Trophoblast cell (in vitro differentiated cells and primary cell): Measurements from ENCODE around the gene BAG5.

Experiments used
- DNase-seq, 2 donors: peaks; one replicate each; pipeline ENCODE4 v3.0.0-alpha.2; 2016
- H2AFZ ChIP-seq: 2 replicates; pipeline ENCODE4 v1.6.1; 2013; ENCODE audit warnings: low read length, moderate library complexity, mild to moderate bottlenecking; ENCODE audit not compliant: insufficient read depth, poor library complexity
- H2AK5ac ChIP-seq: 2 replicates; pipeline ENCODE4 v1.6.1; 2013; ENCODE audit warnings: mild to moderate bottlenecking, low read length
- H2BK120ac ChIP-seq: 2 replicates; pipeline ENCODE4 v1.6.1; 2013; ENCODE audit warnings: low read length, mild to moderate bottlenecking, moderate library complexity; ENCODE audit not compliant: insufficient read depth, poor library complexity
- H2BK12ac ChIP-seq: 2 replicates; pipeline ENCODE4 v1.6.1; 2013; ENCODE audit warnings: mild to moderate bottlenecking, low read length, moderate library complexity
- H2BK5ac ChIP-seq: 2 replicates; pipeline ENCODE4 v1.6.1; 2013; ENCODE audit warnings: low read length, low read depth, moderate library complexity, mild to moderate bottlenecking; ENCODE audit not compliant: poor library complexity
- H3K14ac ChIP-seq: 2 replicates; pipeline ENCODE4 v1.6.1; 2013; ENCODE audit warnings: mild to moderate bottlenecking, low read length
- H3K18ac ChIP-seq: 2 replicates; pipeline ENCODE4 v1.6.1; 2013; ENCODE audit warnings: mild to moderate bottlenecking, low read length
- H3K23ac ChIP-seq: 2 replicates; pipeline ENCODE4 v1.6.1; 2013; ENCODE audit warnings: low read length
- H3K27ac ChIP-seq: 2 replicates; pipeline ENCODE4 v1.5.1; 2013; ENCODE audit warnings: low read depth, mild to moderate bottlenecking, inconsistent platforms, low read length, moderate library complexity
- H3K27me3 ChIP-seq: 2 replicates; pipeline ENCODE4 v1.6.1; 2013; ENCODE audit warnings: inconsistent platforms, mild to moderate bottlenecking, low read length, moderate library complexity; ENCODE audit not compliant: insufficient read depth
- H3K36me3 ChIP-seq, 2 experiments: 1 replicate in 1 of 2; 2 replicates in 1 of 2; pipeline ENCODE4 v1.6.1; 2013; ENCODE audit warnings: low read length in 2 of 2, mild to moderate bottlenecking in 2 of 2, moderate library complexity in 1 of 2; ENCODE audit not compliant: insufficient read depth in 2 of 2, control insufficient read depth in 1 of 2
- H3K4ac ChIP-seq: 2 replicates; pipeline ENCODE4 v1.6.1; 2013; ENCODE audit warnings: low read depth, mild to moderate bottlenecking, low read length, moderate library complexity
- H3K4me1 ChIP-seq, 2 experiments: 1 replicate in 1 of 2; 2 replicates in 1 of 2; pipeline ENCODE4 v1.6.1; 2013; ENCODE audit warnings: low read length in 2 of 2, mild to moderate bottlenecking in 2 of 2, moderate library complexity in 1 of 2; ENCODE audit not compliant: insufficient read depth in 2 of 2, control insufficient read depth in 1 of 2
- H3K4me2 ChIP-seq: 2 replicates; pipeline ENCODE4 v1.6.1; 2013; ENCODE audit warnings: inconsistent platforms, mild to moderate bottlenecking, low read length, moderate library complexity
- H3K4me3 ChIP-seq: 2 replicates; pipeline ENCODE4 v1.5.1; 2013; ENCODE audit warnings: mild to moderate bottlenecking, low read depth, low read length, inconsistent platforms
- H3K79me1 ChIP-seq: one replicate; pipeline ENCODE4 v1.6.1; 2013; ENCODE audit warnings: low read length
- H3K79me2 ChIP-seq: 2 replicates; pipeline ENCODE4 v1.6.1; 2013; ENCODE audit warnings: low read length, mild to moderate bottlenecking; ENCODE audit not compliant: control insufficient read depth, insufficient read depth, poor library complexity
- H3K9ac ChIP-seq: 2 replicates; pipeline ENCODE4 v1.6.1; 2013; ENCODE audit warnings: mild to moderate bottlenecking, low read length
- H3K9me3 ChIP-seq: 2 replicates; pipeline ENCODE4 v1.6.1; 2013; ENCODE audit warnings: low read depth, mild to moderate bottlenecking, control low read depth, inconsistent platforms, low read length; ENCODE audit not compliant: insufficient read depth
- H4K12ac ChIP-seq: 2 replicates; pipeline ENCODE4 v1.6.1; 2013; ENCODE audit warnings: low read depth, mild to moderate bottlenecking, low read length, moderate library complexity
- H4K8ac ChIP-seq: 2 replicates; pipeline ENCODE4 v1.6.1; 2013; ENCODE audit warnings: low read depth, mild to moderate bottlenecking, low read length, moderate library complexity
- H4K91ac ChIP-seq: one replicate; pipeline ENCODE4 v1.6.1; 2013; ENCODE audit warnings: low read depth, mild to moderate bottlenecking, low read length, moderate library complexity
- WGBS: extraction: QIAGEN DNeasy Blood & Tissue Kit; methylation state at CpG from one replicate; pipeline ENCODE4 v1.1.7; 2013; ENCODE audit warnings: missing lambda C conversion rate; ENCODE audit not compliant: insufficient read length, insufficient coverage; ENCODE audit errors: extremely low coverage; 5-methylcytosine and 5-hydroxymethylcytosine counted together

The BAG5 gene

GRCh38 chr14:103537175-103537990, 25.1 kb downstream of the BAG5 start:
- H3K27me3 ChIP-seq = no peaks in the 10 kb centered on the region
- H3K23ac ChIP-seq = no peak overlapping the region
- no peak overlapping the region for H2BK12ac ChIP-seq
- H3K9me3 ChIP-seq = no peaks in the 10 kb centered on the region
- H4K12ac ChIP-seq = no peak overlapping the region
- H4K8ac ChIP-seq = no peak overlapping the region
- no peak overlapping the region for H3K4ac ChIP-seq
- H2AK5ac ChIP-seq = no peak overlapping the region
- no peak overlapping the region for H2BK120ac ChIP-seq
- H3K79me1 ChIP-seq = no peaks in the 10 kb centered on the region
- H3K14ac ChIP-seq = no peak overlapping the region
- H2BK5ac ChIP-seq = no peak overlapping the region
- WGBS = no CpG with 5 or more reads among the region's 18 CpGs
- H3K9ac ChIP-seq = no peak overlapping the region
- no peak overlapping the region for H4K91ac ChIP-seq
- no peak overlapping the region for H3K4me2 ChIP-seq
- H3K18ac ChIP-seq = no peak overlapping the region
- no peaks in the 10 kb centered on the region for H3K79me2 ChIP-seq
- H3K27ac ChIP-seq = no peak overlapping the region
- H3K4me1 ChIP-seq = no peaks in the 10 kb centered on the region
- DNase-seq = no peak
- H3K4me3 ChIP-seq = no peak overlapping the region
- H3K36me3 ChIP-seq = peaks cover 8 to 17% of the 10 kb centered on the region in 2 experiments
- no peak overlapping the region for H2AFZ ChIP-seq

GRCh38 chr14:103536693-103537092, 25.8 kb downstream of the BAG5 start:
- DNase-seq = no peak
- Histone ChIP-seq H3K14ac (no peak overlapping the region), H3K36me3 (peaks cover 10 to 17% of the 10 kb centered on the region in 2 experiments), H4K8ac (no peak overlapping the region), H3K4me2 (no peak overlapping the region), H3K79me2 (no peaks in the 10 kb centered on the region), H3K4me3 (no peak overlapping the region), H2AFZ (no peak overlapping the region), H2BK120ac (no peak overlapping the region), H3K4me1 (no peaks in the 10 kb centered on the region), H2AK5ac (no peak overlapping the region), H3K27ac (no peak overlapping the region), H3K9me3 (no peaks in the 10 kb centered on the region), H4K91ac (no peak overlapping the region), H3K23ac (no peak overlapping the region), H2BK5ac (no peak overlapping the region), H3K9ac (no peak overlapping the region), H4K12ac (no peak overlapping the region), H3K27me3 (no peaks in the 10 kb centered on the region), H3K18ac (no peak overlapping the region), H3K4ac (no peak overlapping the region), H3K79me1 (no peaks in the 10 kb centered on the region), H2BK12ac (no peak overlapping the region)
- no CpG with 5 or more reads among the region's 9 CpGs for WGBS

GRCh38 chr14:103535891-103536565, 26.4 kb downstream of the BAG5 start:
- H3K4me2 ChIP-seq = no peak overlapping the region
- H3K9ac ChIP-seq = no peak overlapping the region
- no peak overlapping the region for H2BK120ac ChIP-seq
- no peak overlapping the region for H3K27ac ChIP-seq
- H4K8ac ChIP-seq = no peak overlapping the region
- no peaks in the 10 kb centered on the region for H3K4me1 ChIP-seq
- H3K18ac ChIP-seq = no peak overlapping the region
- H2AFZ ChIP-seq = no peak overlapping the region
- no peaks in the 10 kb centered on the region for H3K27me3 ChIP-seq
- no peaks in the 10 kb centered on the region for H3K79me1 ChIP-seq
- peaks cover 10 to 17% of the 10 kb centered on the region in 2 experiments for H3K36me3 ChIP-seq
- no peak overlapping the region for H3K14ac ChIP-seq
- H4K91ac ChIP-seq = no peak overlapping the region
- no peak overlapping the region for H3K23ac ChIP-seq
- WGBS = no CpG with 5 or more reads among the region's 11 CpGs
- no peak overlapping the region for H2AK5ac ChIP-seq
- no peak for DNase-seq
- no peaks in the 10 kb centered on the region for H3K9me3 ChIP-seq
- no peak overlapping the region for H3K4me3 ChIP-seq
- H2BK5ac ChIP-seq = no peak overlapping the region
- no peaks in the 10 kb centered on the region for H3K79me2 ChIP-seq
- no peak overlapping the region for H2BK12ac ChIP-seq
- H3K4ac ChIP-seq = no peak overlapping the region
- H4K12ac ChIP-seq = no peak overlapping the region

GRCh38 chr14:103535081-103535890, 27.2 kb downstream of the BAG5 start:
- Histone ChIP-seq H2AK5ac (no peak overlapping the region), H3K4me2 (no peak overlapping the region), H4K91ac (no peak overlapping the region), H3K9me3 (no peaks in the 10 kb centered on the region), H4K12ac (no peak overlapping the region), H2BK5ac (no peak overlapping the region), H2AFZ (no peak overlapping the region), H3K4me3 (no peak overlapping the region), H3K4ac (no peak overlapping the region), H3K79me1 (no peaks in the 10 kb centered on the region), H3K27ac (no peak overlapping the region), H3K4me1 (no peaks in the 10 kb centered on the region), H3K27me3 (no peaks in the 10 kb centered on the region), H2BK120ac (no peak overlapping the region), H4K8ac (no peak overlapping the region), H3K18ac (no peak overlapping the region), H3K9ac (no peak overlapping the region), H2BK12ac (no peak overlapping the region), H3K14ac (no peak overlapping the region), H3K36me3 (peaks cover 10 to 17% of the 10 kb centered on the region in 2 experiments), H3K79me2 (no peaks in the 10 kb centered on the region), H3K23ac (no peak overlapping the region)
- no peak for DNase-seq
- WGBS = no CpG with 5 or more reads among the region's 21 CpGs
